HG02884 (cell line): ENCODE data around the gene CDX2.
"Not testable (repeated sequence)": the region's sequence is repeated elsewhere in the genome, so short reads cannot be mapped to it uniquely, and the experiment has no call there.

Experiments used
- ATAC-seq: cut with Tn5 transposase; IDR thresholded peaks from one replicate; pipeline ENCODE4 v1.9.1; 2021; ENCODE audit warnings: mild to moderate bottlenecking, moderate library complexity; ENCODE audit not compliant: unreplicated experiment

Gene CDX2

GRCh38 chr13:27965740-27966640 is 3.1 kb downstream of the CDX2 start:
- no peak for ATAC-seq

- no peak for ATAC-seq
Observed at GRCh38 chr13:27965343-27965739, 3.8 kb downstream of the CDX2 start.

- no peak for ATAC-seq
Observed at GRCh38 chr13:27964741-27965323, 4.3 kb downstream of the CDX2 start.

GRCh38 chr13:27964206-27964605 is 4.9 kb downstream of the CDX2 start:
- not testable (repeated sequence) for ATAC-seq

- no peak for ATAC-seq
Observed at GRCh38 chr13:27963491-27963890, 5.6 kb downstream of the CDX2 start.

GRCh38 chr13:27962982-27963381 is 6.1 kb downstream of the CDX2 start:
- no peak for ATAC-seq

GRCh38 chr13:27962128-27962841 is 6.8 kb downstream of the CDX2 start:
- no peak for ATAC-seq

- no peak for ATAC-seq
Observed at GRCh38 chr13:27961227-27962085, 7.7 kb downstream of the CDX2 start.

- ATAC-seq, result no peak
Observed at GRCh38 chr13:27960362-27961226, 8.5 kb downstream of the CDX2 start.

GRCh38 chr13:27959976-27960361 is 9.1 kb downstream of the CDX2 start:
- ATAC-seq, result no peak

GRCh38 chr13:27956576-27957300 is 12.4 kb downstream of the CDX2 start:
- ATAC-seq, result no peak

- ATAC-seq, result no peak
Observed at GRCh38 chr13:27955014-27955591, 14.0 kb downstream of the CDX2 start.

- peak; percentile 29 for ATAC-seq
Observed at GRCh38 chr13:27954406-27954851, 14.7 kb downstream of the CDX2 start.

GRCh38 chr13:27953676-27954405 is 15.3 kb downstream of the CDX2 start:
- ATAC-seq, result peak; percentile 87

GRCh38 chr13:27952876-27953675 is 16.0 kb downstream of the CDX2 start:
- ATAC-seq, result no peak

- ATAC-seq, result no peak
Observed at GRCh38 chr13:27942972-27943371, 26.1 kb downstream of the CDX2 start.

GRCh38 chr13:27933580-27934328 is 35.4 kb downstream of the CDX2 start:
- no peak for ATAC-seq
